WI38 (cell line): ENCODE measurements around the gene UBXN11.

ENCODE experiments used
- H3K4me3 ChIP-seq: 2 replicates; pipeline ENCODE4 v1.5.1; 2011; ENCODE audit warnings: low read depth, mild to moderate bottlenecking, control low read depth, low read length
- TF ChIP-seq, protein P1 (sequence below): IDR thresholded peaks from 2 replicates; pipeline ENCODE4 v1.5.1; 2012; ENCODE audit warnings: low read depth, mild to moderate bottlenecking, control low read depth, low read length

Gene UBXN11

DNA sequence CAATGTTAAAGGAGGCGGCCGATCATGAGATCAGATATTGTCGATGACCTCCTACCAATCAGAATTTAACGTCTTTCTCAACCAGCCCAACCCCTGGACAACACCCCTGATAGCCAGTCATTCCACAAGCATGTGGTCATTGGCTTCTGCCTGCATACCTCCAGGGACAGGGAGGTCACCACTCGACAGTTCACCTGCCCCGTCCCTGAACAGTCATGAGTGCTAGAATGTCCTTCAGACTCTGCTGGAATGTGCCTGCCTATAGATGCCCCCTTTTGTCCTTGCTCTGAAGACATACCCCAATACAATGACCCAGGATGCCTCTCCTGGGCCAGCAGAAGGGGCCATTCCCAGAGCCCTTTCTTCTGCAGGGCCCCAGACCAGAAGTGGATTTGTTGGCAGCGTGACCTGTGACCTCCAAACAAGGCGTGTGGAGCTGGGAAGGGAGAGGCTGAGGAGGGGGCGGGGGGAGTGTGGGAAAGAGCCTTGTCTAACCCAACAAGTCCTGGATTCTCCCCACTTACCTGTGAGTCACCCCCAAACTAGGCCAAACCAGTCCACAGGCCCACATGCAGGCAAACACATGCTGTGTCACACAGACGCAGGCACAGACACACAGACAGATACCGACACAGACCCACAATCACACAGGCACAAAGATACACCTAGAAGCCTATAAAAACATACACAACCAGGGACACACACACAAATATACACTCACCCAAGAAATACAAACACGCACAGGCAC is 45.3 kb upstream of the UBXN11 start:
- no peak overlapping the region for H3K4me3 ChIP-seq
- TF ChIP-seq, protein P1, sequence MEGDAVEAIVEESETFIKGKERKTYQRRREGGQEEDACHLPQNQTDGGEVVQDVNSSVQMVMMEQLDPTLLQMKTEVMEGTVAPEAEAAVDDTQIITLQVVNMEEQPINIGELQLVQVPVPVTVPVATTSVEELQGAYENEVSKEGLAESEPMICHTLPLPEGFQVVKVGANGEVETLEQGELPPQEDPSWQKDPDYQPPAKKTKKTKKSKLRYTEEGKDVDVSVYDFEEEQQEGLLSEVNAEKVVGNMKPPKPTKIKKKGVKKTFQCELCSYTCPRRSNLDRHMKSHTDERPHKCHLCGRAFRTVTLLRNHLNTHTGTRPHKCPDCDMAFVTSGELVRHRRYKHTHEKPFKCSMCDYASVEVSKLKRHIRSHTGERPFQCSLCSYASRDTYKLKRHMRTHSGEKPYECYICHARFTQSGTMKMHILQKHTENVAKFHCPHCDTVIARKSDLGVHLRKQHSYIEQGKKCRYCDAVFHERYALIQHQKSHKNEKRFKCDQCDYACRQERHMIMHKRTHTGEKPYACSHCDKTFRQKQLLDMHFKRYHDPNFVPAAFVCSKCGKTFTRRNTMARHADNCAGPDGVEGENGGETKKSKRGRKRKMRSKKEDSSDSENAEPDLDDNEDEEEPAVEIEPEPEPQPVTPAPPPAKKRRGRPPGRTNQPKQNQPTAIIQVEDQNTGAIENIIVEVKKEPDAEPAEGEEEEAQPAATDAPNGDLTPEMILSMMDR, result no peak

DNA sequence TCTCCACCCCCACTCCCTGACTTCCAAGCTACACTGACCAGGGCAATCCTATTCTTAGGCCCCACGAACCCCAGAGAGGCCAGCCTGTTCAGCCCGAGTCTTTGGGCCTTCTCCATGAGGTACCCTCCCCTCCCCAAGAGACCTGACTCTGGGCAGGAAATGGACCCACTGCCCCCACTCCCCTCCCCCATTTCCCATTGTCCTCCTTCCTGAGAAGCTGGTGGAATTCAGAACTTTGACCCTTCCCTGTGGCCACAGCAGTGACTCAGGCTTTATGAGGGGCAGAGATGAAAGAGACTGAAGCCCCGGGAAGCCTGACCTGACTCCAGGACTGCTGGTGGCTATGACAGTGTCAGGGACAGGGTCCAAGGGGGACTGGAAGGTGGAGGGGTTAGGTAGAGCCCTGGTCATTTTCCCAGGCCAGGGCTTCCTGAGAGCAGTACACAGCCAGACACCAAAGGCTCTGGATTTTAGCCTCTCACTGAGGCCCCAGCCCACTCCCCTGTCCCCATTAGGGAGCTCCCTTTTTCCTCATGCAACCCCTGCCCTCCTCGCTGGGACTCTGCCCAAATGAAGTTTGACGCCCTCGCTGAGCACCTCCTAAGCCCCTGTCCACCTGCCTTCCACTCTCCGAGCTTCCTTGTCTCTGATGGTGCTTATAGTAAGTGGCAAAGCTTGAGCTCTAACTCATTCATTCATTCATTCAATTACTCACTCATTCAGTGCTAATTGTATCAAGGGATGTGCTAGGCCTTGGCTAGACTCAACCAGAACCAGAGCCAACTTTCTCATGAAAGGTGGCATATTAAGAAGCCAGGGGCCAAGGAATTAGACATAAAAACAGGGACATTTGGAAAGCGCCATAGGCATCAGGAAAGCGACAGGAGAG is 44.5 kb upstream of the UBXN11 start:
- no peak overlapping the region for H3K4me3 ChIP-seq
- TF ChIP-seq, protein P1, result no peak

DNA sequence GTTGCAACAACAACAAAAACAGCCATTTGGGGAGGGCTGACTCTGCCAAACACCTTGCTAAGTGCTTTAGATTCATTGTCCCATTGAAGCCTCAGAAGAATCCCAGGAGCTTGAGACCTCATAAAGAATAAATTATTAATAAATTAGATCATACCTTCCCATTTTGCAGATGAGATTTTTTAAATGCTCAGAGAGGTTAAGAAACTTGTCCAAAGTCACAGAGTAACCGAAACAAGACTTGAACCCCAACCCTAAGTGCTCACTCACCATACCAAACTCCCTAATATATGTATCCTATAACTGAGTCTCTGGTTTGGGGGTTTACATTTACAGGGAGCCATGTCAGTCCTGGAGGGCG is 43.9 kb upstream of the UBXN11 start:
- TF ChIP-seq, protein P1, result no peak
- H3K4me3 ChIP-seq, result no peak overlapping the region

DNA sequence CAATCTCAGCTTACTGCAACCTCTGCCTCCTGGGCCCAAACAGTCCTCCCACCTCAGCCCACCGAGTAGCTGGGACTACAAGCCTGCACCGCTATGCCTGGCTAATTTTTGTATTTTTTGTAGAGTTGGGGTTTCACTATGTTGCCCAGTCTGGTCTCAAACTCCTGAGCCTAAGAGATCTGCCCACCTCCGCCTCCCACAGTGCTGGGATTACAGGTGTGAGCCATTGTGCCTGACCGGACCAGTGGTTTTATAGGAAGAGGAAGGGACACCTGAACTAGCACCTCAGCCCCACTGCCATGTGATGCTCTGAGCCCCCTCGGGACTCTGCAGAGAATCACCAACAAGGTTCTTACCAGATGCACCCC is 43.4 kb upstream of the UBXN11 start:
- H3K4me3 ChIP-seq, result no peak overlapping the region
- TF ChIP-seq, protein P1, result no peak

DNA sequence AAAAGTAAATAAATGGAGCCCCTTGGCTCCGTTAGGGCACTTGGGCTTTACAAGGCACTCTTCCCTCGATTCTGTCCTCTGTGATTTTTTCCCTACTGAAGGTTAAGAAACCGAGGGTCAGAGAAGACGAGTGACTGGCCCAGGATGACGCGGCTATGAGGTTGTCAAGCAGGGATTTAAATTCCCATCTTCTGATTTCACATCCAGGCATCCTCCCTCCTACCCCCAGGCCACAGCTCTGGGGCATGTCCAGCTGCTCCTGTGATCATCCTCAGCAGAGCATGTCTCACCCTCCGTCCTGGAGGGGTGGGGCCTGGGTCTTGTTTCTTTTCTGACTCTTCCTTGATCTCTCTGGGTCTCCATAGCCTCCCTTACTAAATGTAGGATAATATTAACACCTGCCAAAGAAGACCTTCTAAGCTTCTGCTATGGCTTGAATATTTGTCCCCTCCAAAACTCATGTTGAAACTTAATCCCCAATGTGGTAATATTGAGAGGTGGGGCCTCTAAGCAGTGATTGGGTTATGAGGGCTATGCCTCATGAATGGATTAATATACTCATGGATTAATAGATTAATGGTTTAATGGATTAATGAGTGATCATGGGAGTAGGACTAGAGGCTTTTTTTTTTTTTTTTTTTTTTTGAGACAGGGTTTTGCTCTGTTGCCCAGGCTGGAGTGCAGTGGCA is 42.9 kb upstream of the UBXN11 start:
- H3K4me3 ChIP-seq, result no peak overlapping the region
- TF ChIP-seq, protein P1, result no peak

DNA sequence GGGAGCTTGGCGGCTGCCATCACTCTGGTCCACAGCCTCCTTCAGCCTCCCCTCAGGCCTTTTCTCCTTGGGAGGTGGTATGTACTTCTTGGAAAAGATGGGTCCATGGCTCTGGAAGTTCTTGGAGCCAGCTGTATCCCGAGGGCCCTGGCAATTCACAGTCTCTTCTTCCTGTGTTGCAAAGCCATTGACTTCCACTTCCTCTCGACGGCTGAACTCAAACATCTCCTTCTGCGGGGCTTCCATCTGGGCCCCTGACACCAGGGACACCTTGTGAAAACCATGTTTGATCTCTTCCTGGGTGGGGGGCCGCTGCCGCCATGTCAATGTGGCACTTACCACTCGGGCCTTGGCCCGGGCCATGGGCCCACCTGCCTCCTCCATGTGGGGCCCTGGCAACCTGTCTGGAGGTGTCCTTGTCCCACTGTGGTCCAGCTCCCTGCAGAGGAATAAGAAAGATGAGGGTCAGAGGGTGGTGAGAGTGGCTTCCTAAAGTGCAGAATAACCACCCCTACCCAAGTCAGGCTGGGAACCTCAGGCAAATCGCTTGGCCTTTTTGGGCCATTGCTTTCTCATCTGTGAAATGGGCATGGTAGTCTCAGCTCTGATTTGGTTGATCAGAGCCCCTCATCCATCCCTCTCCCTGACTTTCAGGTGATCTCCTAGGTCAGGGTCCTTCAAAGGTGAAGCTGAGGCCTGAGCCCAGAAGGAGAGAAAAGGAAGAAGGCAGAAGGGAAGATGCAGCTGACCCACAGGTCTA is 40.0 kb upstream of the UBXN11 start:
- no peak overlapping the region for H3K4me3 ChIP-seq
- TF ChIP-seq, protein P1, result no peak
